H9 (cell line): Measurements from ENCODE around the gene SUPT3H. TPM values are rescaled to one million over a fixed set of nuclear protein-coding genes. Genes with fewer than 3 reads are reported as not detected.

Experiments
- DNase-seq: peaks from one replicate; pipeline ENCODE4 v3.0.0-alpha.2; 2017
- H2AFZ ChIP-seq: one replicate; pipeline ENCODE4 v1.6.1; 2013; ENCODE audit warnings: mild to moderate bottlenecking, low read length, control low read depth, moderate library complexity
- H2AK5ac ChIP-seq: 2 replicates; pipeline ENCODE4 v1.6.1; 2013; ENCODE audit warnings: low read length, control low read depth, mixed read lengths; ENCODE audit not compliant: insufficient read length
- H2BK120ac ChIP-seq: one replicate; pipeline ENCODE4 v1.6.1; 2013; ENCODE audit warnings: low read depth, mild to moderate bottlenecking, low read length, control low read depth, inconsistent platforms; ENCODE audit not compliant: poor library complexity, severe bottlenecking
- H2BK12ac ChIP-seq: 2 replicates; pipeline ENCODE4 v1.6.1; 2013; ENCODE audit warnings: low read length, control low read depth, mixed read lengths, low read depth; ENCODE audit not compliant: insufficient read length
- H2BK15ac ChIP-seq: 2 replicates; pipeline ENCODE4 v1.6.1; 2013; ENCODE audit warnings: low read depth, low read length, control low read depth
- H2BK20ac ChIP-seq: one replicate; pipeline ENCODE4 v1.6.1; 2013; ENCODE audit warnings: low read depth, mild to moderate bottlenecking, low read length, control low read depth, inconsistent platforms; ENCODE audit not compliant: poor library complexity, severe bottlenecking
- H2BK5ac ChIP-seq: 2 replicates; pipeline ENCODE4 v1.6.1; 2013; ENCODE audit warnings: low read length, control low read depth, mixed read lengths; ENCODE audit not compliant: insufficient read length
- H3K14ac ChIP-seq: 2 replicates; pipeline ENCODE4 v1.6.1; 2013; ENCODE audit warnings: low read length, control low read depth; ENCODE audit not compliant: insufficient read depth
- H3K18ac ChIP-seq: 2 replicates; pipeline ENCODE4 v1.6.1; 2013; ENCODE audit warnings: low read depth, mild to moderate bottlenecking, mixed read lengths, low read length, control low read depth; ENCODE audit not compliant: insufficient read length
- H3K23ac ChIP-seq: 2 replicates; pipeline ENCODE4 v1.6.1; 2013; ENCODE audit warnings: low read length, control low read depth, mixed read lengths, low read depth; ENCODE audit not compliant: insufficient read length
- H3K23me2 ChIP-seq: 2 replicates; pipeline ENCODE4 v1.6.1; 2013; ENCODE audit warnings: low read depth, mild to moderate bottlenecking, mixed read lengths, low read length, control low read depth; ENCODE audit not compliant: insufficient read length, poor library complexity, severe bottlenecking
- H3K27ac ChIP-seq: 2 replicates; pipeline ENCODE4 v1.5.1; 2013; ENCODE audit warnings: low read length, control low read depth, mixed read lengths, low read depth; ENCODE audit not compliant: insufficient read length
- H3K27me3 ChIP-seq: 2 replicates; pipeline ENCODE4 v1.6.1; 2013; ENCODE audit warnings: low read length, control low read depth, inconsistent platforms; ENCODE audit not compliant: insufficient read depth
- H3K4ac ChIP-seq: 2 replicates; pipeline ENCODE4 v1.6.1; 2013; ENCODE audit warnings: low read depth, mild to moderate bottlenecking, control low read depth, inconsistent platforms, low read length, moderate library complexity
- H3K4me1 ChIP-seq: 2 replicates; pipeline ENCODE4 v1.6.1; 2013; ENCODE audit warnings: low read length, control low read depth, inconsistent platforms; ENCODE audit not compliant: insufficient read depth
- H3K4me2 ChIP-seq: 2 replicates; pipeline ENCODE4 v1.6.1; 2013; ENCODE audit warnings: low read length, control low read depth, mixed read lengths; ENCODE audit not compliant: insufficient read length, insufficient read depth
- H3K56ac ChIP-seq: 2 replicates; pipeline ENCODE4 v1.6.1; 2013; ENCODE audit warnings: low read depth, mild to moderate bottlenecking, mixed read lengths, low read length, control low read depth; ENCODE audit not compliant: insufficient read length
- H3K79me1 ChIP-seq: 2 replicates; pipeline ENCODE4 v1.6.1; 2013; ENCODE audit warnings: low read depth, mild to moderate bottlenecking, moderate library complexity, low read length, control low read depth, inconsistent platforms; ENCODE audit not compliant: insufficient read depth, poor library complexity, severe bottlenecking
- H3K79me2 ChIP-seq: 2 replicates; pipeline ENCODE4 v1.6.1; 2013; ENCODE audit warnings: low read length, control low read depth, inconsistent platforms; ENCODE audit not compliant: insufficient read depth
- H3K9ac ChIP-seq: 2 replicates; pipeline ENCODE4 v1.6.1; 2013; ENCODE audit warnings: low read length, control low read depth, mixed read lengths; ENCODE audit not compliant: insufficient read length; ENCODE audit errors: extremely low read depth
- H3K9me3 ChIP-seq: one replicate; pipeline ENCODE4 v1.6.1; 2013; ENCODE audit warnings: low read depth, low read length, inconsistent platforms; ENCODE audit not compliant: control insufficient read depth
- H3T11ph ChIP-seq: one replicate; pipeline ENCODE4 v1.6.1; 2013; ENCODE audit warnings: mild to moderate bottlenecking, low read length, control low read depth, inconsistent platforms
- H4K20me1 ChIP-seq: one replicate; pipeline ENCODE4 v1.6.1; 2013; ENCODE audit not compliant: control insufficient read depth, insufficient read length, insufficient read depth
- H4K5ac ChIP-seq: 2 replicates; pipeline ENCODE4 v1.6.1; 2013; ENCODE audit warnings: low read depth, mild to moderate bottlenecking, mixed read lengths, low read length, control low read depth; ENCODE audit not compliant: insufficient read length
- H4K8ac ChIP-seq: replicated peaks from 2 replicates; pipeline ENCODE4 v1.6.1; 2013; ENCODE audit warnings: low read length, control low read depth, mixed read lengths, low read depth; ENCODE audit not compliant: insufficient read length
- H4K91ac ChIP-seq: 2 replicates; pipeline ENCODE4 v1.6.1; 2013; ENCODE audit warnings: low read depth, mild to moderate bottlenecking, moderate library complexity, mixed read lengths, low read length, control low read depth; ENCODE audit not compliant: insufficient read length
- H3K27ac Mint-ChIP-seq, 3 experiments: 2 replicates in 2 of 3; 3 replicates in 1 of 3; pipeline ENCODE4 v1.8.0; 2020 to 2021; ENCODE audit warnings: mixed read lengths in 3 of 3, mild to moderate bottlenecking in 1 of 3, moderate library complexity in 1 of 3
- H3K27me3 Mint-ChIP-seq: 2 replicates; pipeline ENCODE4 v1.8.0; 2021; ENCODE audit warnings: low read depth, mild to moderate bottlenecking, moderate library complexity, mixed read lengths
- H3K36me3 Mint-ChIP-seq, 3 experiments: 2 replicates in 2 of 3; 3 replicates in 1 of 3; pipeline ENCODE4 v1.8.0; 2020 to 2021; ENCODE audit warnings: low read depth in 3 of 3, mixed read lengths in 3 of 3; ENCODE audit not compliant: insufficient read depth in 1 of 3
- H3K4me1 Mint-ChIP-seq, 2 experiments: 2 replicates each; pipeline ENCODE4 v1.8.0; 2020; ENCODE audit warnings: mixed read lengths in 2 of 2
- H3K4me3 Mint-ChIP-seq, 2 experiments: 2 replicates in 1 of 2; 3 replicates in 1 of 2; pipeline ENCODE4 v1.8.0; 2020 to 2021; ENCODE audit warnings: mild to moderate bottlenecking in 2 of 2, mixed read lengths in 2 of 2, moderate library complexity in 1 of 2
- H3K9me3 Mint-ChIP-seq, 2 experiments: 2 replicates in 1 of 2; 3 replicates in 1 of 2; pipeline ENCODE4 v1.8.0; 2020; ENCODE audit warnings: mild to moderate bottlenecking in 2 of 2, mixed read lengths in 2 of 2, moderate library complexity in 1 of 2
- WGBS: extraction: QIAGEN DNeasy Blood & Tissue Kit; methylation state at CpG from one replicate; pipeline ENCODE4 v1.1.7; 2013; ENCODE audit warnings: missing lambda C conversion rate, low lambda C conversion rate, mixed read lengths; ENCODE audit not compliant: insufficient read length; ENCODE audit errors: extremely low coverage; 5-methylcytosine and 5-hydroxymethylcytosine counted together
- microRNA-seq: library from miRNA; unstranded; fragments of <30 nt; microRNA quantifications from one replicate; pipeline ENCODE4, GENCODE V29; 2020; ENCODE audit warnings: borderline microRNAs expressed
- total RNA-seq: library from RNA; stranded (reverse); gene quantifications from 2 replicates; pipeline ENCODE4 v1.2.1, GENCODE V29; 2021
- TF ChIP-seq, protein P1 (sequence below): fragments of 200-600 bp; sonication (generic); conservative IDR thresholded peaks from 3 replicates; pipeline ENCODE4 v1.8.0; 2021; ENCODE audit warnings: antibody characterized with exemption, mild to moderate bottlenecking

Gene SUPT3H
- total RNA-seq, 1 experiment from 2014 or later, result 22.5 TPM

DNA sequence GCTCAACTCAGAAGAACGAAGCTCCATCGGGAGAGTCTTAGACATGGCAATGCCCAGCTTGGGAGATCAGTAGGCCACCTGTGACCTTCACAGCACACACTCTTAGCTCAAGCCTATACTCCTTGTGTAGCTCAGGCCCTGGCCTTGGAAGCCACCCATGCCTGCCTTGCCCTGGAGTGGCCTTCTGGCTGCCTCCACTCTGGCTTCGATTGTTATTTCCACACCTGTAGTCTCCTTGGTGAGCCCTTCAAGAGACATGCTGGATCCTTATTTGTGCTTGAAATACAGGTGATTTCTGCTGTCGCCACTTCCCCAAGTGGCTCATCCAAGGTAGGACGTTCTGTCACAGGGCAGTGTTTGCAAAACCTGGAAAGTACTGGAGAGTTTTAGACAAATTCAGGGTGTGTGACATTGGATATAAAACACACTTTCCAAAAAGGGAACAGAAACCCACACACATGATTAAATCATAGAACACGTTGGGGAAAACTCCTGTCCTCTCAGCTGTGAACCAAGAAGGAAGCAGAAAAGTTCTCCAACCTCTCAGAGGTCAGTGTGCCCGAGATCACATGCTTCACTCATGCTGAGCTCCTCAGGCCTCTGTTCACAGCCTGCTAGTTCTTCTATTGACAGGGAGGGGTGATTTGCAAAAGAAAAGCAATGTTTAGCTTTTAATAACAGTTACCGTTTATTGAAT lies 598.5 kb downstream of the SUPT3H start:
- Histone ChIP-seq H2BK12ac (no peak overlapping the region), H3K79me1 (no peaks in the 10 kb centered on the region), H4K5ac (no peak overlapping the region), H3K18ac (no peak overlapping the region), H3T11ph (no peak overlapping the region), H3K23ac (no peak overlapping the region), H3K27ac (no peak overlapping the region), H3K9me3 (no peaks in the 10 kb centered on the region), H2BK120ac (no peak overlapping the region), H3K14ac (no peak overlapping the region), H2AFZ (no peak overlapping the region), H3K23me2 (no peaks in the 10 kb centered on the region), H4K20me1 (no peaks in the 10 kb centered on the region), H4K8ac (no peak overlapping the region), H4K91ac (no peak overlapping the region), H3K4ac (no peak overlapping the region), H3K27me3 (no peaks in the 10 kb centered on the region), H3K56ac (no peak overlapping the region), H2BK5ac (no peak overlapping the region), H2BK20ac (no peak overlapping the region), H3K79me2 (no peaks in the 10 kb centered on the region), H3K9ac (no peak overlapping the region), H3K4me1 (no peaks in the 10 kb centered on the region), H3K4me2 (no peak overlapping the region), H2BK15ac (no peak overlapping the region), H2AK5ac (no peak overlapping the region)
- no CpG with 5 or more reads among the region's 8 CpGs for WGBS
- Mint-ChIP-seq H3K9me3 (peaks cover 0 to 2% of the 10 kb centered on the region in 2 experiments; a peak in 2 of 5 replicates), H3K4me1 (peaks cover 11 to 12% of the 10 kb centered on the region in 2 experiments), H3K27me3 (peaks cover 2% of the 10 kb centered on the region; the same call in 1 of the 2 replicates), H3K4me3 (no peak overlapping the region), H3K27ac (no peak overlapping the region), H3K36me3 (peaks cover 0 to 2% (median 0%) of the 10 kb centered on the region in 3 experiments; a peak in 1 of 7 replicates)
- TF ChIP-seq, protein P1, sequence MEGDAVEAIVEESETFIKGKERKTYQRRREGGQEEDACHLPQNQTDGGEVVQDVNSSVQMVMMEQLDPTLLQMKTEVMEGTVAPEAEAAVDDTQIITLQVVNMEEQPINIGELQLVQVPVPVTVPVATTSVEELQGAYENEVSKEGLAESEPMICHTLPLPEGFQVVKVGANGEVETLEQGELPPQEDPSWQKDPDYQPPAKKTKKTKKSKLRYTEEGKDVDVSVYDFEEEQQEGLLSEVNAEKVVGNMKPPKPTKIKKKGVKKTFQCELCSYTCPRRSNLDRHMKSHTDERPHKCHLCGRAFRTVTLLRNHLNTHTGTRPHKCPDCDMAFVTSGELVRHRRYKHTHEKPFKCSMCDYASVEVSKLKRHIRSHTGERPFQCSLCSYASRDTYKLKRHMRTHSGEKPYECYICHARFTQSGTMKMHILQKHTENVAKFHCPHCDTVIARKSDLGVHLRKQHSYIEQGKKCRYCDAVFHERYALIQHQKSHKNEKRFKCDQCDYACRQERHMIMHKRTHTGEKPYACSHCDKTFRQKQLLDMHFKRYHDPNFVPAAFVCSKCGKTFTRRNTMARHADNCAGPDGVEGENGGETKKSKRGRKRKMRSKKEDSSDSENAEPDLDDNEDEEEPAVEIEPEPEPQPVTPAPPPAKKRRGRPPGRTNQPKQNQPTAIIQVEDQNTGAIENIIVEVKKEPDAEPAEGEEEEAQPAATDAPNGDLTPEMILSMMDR, result no peak
- DNase-seq, result no peak

Small RNAs within 50 kb of the gene (microRNA-seq; reads per million reads assigned to microRNA genes)
- gene MIR586, result 0.35 reads per million

Other genes with a start within 250 kb of the SUPT3H start
- gene RUNX2, start 49.6 kb downstream of the SUPT3H start, total RNA-seq, result 0.15 and 0.26 TPM in 2 replicates